Right lobe of liver (tissue), 6 donors: ENCODE results near the gene LRRC8D. TPM values are rescaled to one million over a fixed set of nuclear protein-coding genes. Genes with fewer than 3 reads are reported as not detected.
A peak's percentile ranks its signal among the peaks of the same experiment; 100 is the strongest.
"Not testable (repeated sequence)": the region's sequence is repeated elsewhere in the genome, so short reads cannot be mapped to it uniquely, and the experiment has no call there.

Experiments used
- ATAC-seq, 4 donors: fragments of 200-7000 bp; cut with Tn5 transposase; one replicate each; pipeline ENCODE4 v1.9.1; 2020; ENCODE audit warnings: mild to moderate bottlenecking in 4 of 4, moderate library complexity in 4 of 4
- DNase-seq, 3 donors: peaks; one replicate each; pipeline ENCODE4 v3.0.0-alpha.2; 2020
- H3K27ac ChIP-seq, 3 donors: fragments of 200-600 bp; one replicate each; pipeline ENCODE4 v1.8.0; 2022
- H3K27me3 ChIP-seq, 2 donors: fragments of 200-600 bp; one replicate each; pipeline ENCODE4 v1.8.0; 2022
- H3K36me3 ChIP-seq, 4 donors: fragments of 200-600 bp; sonication (generic) in 1 of 4; one replicate each; pipeline versions ENCODE4 v1.5.1 to v1.8.0; 2017 to 2022; ENCODE audit warnings: control low read depth in 1 of 4
- H3K4me1 ChIP-seq, 4 donors: fragments of 200-600 bp; sonication (generic) in 1 of 4; one replicate each; pipeline versions ENCODE4 v1.5.1 to v1.8.0; 2017 to 2022; ENCODE audit warnings: control low read depth in 1 of 4
- H3K4me3 ChIP-seq, 3 donors: fragments of 200-600 bp; one replicate each; pipeline ENCODE4 v1.8.0; 2022
- H3K9me3 ChIP-seq, 4 donors: fragments of 200-600 bp; sonication (generic) in 1 of 4; one replicate each; pipeline versions ENCODE4 v1.5.1 to v1.8.0; 2017 to 2022; ENCODE audit warnings: control low read depth in 1 of 4
- CTCF ChIP-seq, 4 donors: fragments of 200-600 bp in 3 of 4; fragments of 450-650 bp in 1 of 4; IDR thresholded peaks; one replicate each; pipeline versions ENCODE4 v1.5.1 to v1.8.0; 2016 to 2022; ENCODE audit warnings: antibody characterized with exemption in 4 of 4, mild to moderate bottlenecking in 2 of 4
- POLR2A ChIP-seq: fragments of 450-650 bp; IDR thresholded peaks from one replicate; pipeline ENCODE4 v1.6.1; 2017; ENCODE audit warnings: antibody characterized with exemption, mild to moderate bottlenecking
- WGBS: methylation state at CpG from one replicate; pipeline ENCODE4 v1.1.6; 2018; ENCODE audit warnings: low coverage, low lambda C conversion rate; ENCODE audit not compliant: insufficient coverage; ENCODE audit errors: missing lambda C conversion rate; 5-methylcytosine and 5-hydroxymethylcytosine counted together
- intact Hi-C, 2 donors: fragments of 100-400 bp; cut with DNase I; formaldehyde crosslinking; loops; one replicate each; pipeline versions ENCODE4 v1.11.2 to v1.14.1; 2022
- total RNA-seq, 6 experiments: library from RNA; depleted of rRNA in 2 of 6; stranded (reverse); fragments of >200 nt in 2 of 6; fragmentation: NEBNext Ultra II Directional in 3 of 6; extraction: Animal tissue kit (Norgen Biotek cat#: 25700) in 3 of 6; gene quantifications; one replicate each; pipeline versions ENCODE4 v1.1.0 to v1.2.4, GENCODE V29; 2016 to 2023
- donor health status: DM: no; HTN: yes; CAD: no.
- donor health status: DM: no; HTN: no; CAD: no.
- donor health status: DM: no; HTN: no; CAD: no.
- donor health status: DM: no; HTN: yes; CAD: no.
- donor health status: DM: no; HTN: yes; CAD: no.

LRRC8D gene
- total RNA-seq, 6 experiments from 2014 or later: 11.5 to 22.1 (median 19.3) TPM

- H3K36me3 ChIP-seq: no peaks in the 10 kb centered on the region
- ATAC-seq: peak in 1 of 4 donors; percentile 18
- H3K4me1 ChIP-seq: no peaks in the 10 kb centered on the region
- no peaks in the 10 kb centered on the region for H3K27me3 ChIP-seq
- intact Hi-C loops: no loop called here
- no peak for DNase-seq
- WGBS: no CpG with 5 or more reads among the region's 1 CpG
- H3K27ac ChIP-seq: no peak overlapping the region
- no peaks in the 10 kb centered on the region for H3K9me3 ChIP-seq
- no peak for TF ChIP-seq CTCF (IDR thresholded peaks at IDR 0.05)
- no peak for TF ChIP-seq POLR2A
- no peak overlapping the region for H3K4me3 ChIP-seq
Observed at GRCh38 chr1:89918794-89919155, 97.9 kb downstream of the LRRC8D start.

GRCh38 chr1:89919174-89919573 is 98.3 kb downstream of the LRRC8D start:
- intact Hi-C loops: no loop called here
- TF ChIP-seq CTCF (IDR thresholded peaks at IDR 0.05): no peak
- TF ChIP-seq POLR2A: no peak
- H3K9me3 ChIP-seq: no peaks in the 10 kb centered on the region

GRCh38 chr1:89922911-89923310 is 102.1 kb downstream of the LRRC8D start:
- Histone ChIP-seq H3K4me1 (no peaks in the 10 kb centered on the region), H3K27ac (no peak overlapping the region), H3K9me3 (no peaks in the 10 kb centered on the region), H3K27me3 (no peaks in the 10 kb centered on the region), H3K4me3 (no peak overlapping the region), H3K36me3 (no peaks in the 10 kb centered on the region)
- intact Hi-C loops: no loop called here
- ATAC-seq (no peak), DNase-seq (no peak)
- WGBS: 94% methylated on average over 2 of the region's 2 CpGs
- TF ChIP-seq POLR2A (no peak), CTCF (IDR thresholded peaks at IDR 0.05) (no peak)

More at GRCh38 chr1:89919174-89919573, 98.3 kb downstream of the LRRC8D start:
- no peak overlapping the region for H3K27ac ChIP-seq
- no peak for DNase-seq
- no peaks in the 10 kb centered on the region for H3K36me3 ChIP-seq
- H3K27me3 ChIP-seq: no peaks in the 10 kb centered on the region
- H3K4me3 ChIP-seq: no peak overlapping the region
- H3K4me1 ChIP-seq: no peaks in the 10 kb centered on the region
- ATAC-seq: no peak

- Histone ChIP-seq H3K4me1 (no peaks in the 10 kb centered on the region), H3K36me3 (no peaks in the 10 kb centered on the region), H3K27me3 (no peaks in the 10 kb centered on the region), H3K27ac (no peak overlapping the region), H3K4me3 (no peak overlapping the region), H3K9me3 (no peaks in the 10 kb centered on the region)
- no peak for DNase-seq
- 89% methylated on average over 3 of the region's 3 CpGs for WGBS
- no peak for ATAC-seq
- intact Hi-C loops: no loop called here
- no peak for TF ChIP-seq CTCF (IDR thresholded peaks at IDR 0.05)
- no peak for TF ChIP-seq POLR2A
Observed at GRCh38 chr1:89923517-89923916, 102.7 kb downstream of the LRRC8D start.

GRCh38 chr1:89924075-89924474 is 103.2 kb downstream of the LRRC8D start:
- H3K4me3 ChIP-seq, H3K36me3 ChIP-seq, H3K27me3 ChIP-seq, H3K27ac ChIP-seq, H3K4me1 ChIP-seq, H3K9me3 ChIP-seq, intact Hi-C loops, DNase-seq, ATAC-seq: not testable (repeated sequence)
- 100% methylated on average over 1 of the region's 1 CpG for WGBS
